ENCODE data around the gene LTA.

GRCh38 chr6:31607317-31607716 lies 35.2 kb downstream of the LTA start:
- TF ChIP-seq CTCF (IDR thresholded peaks at IDR 0.05; ENCODE audit: low read depth, low read length): no peak
- TF ChIP-seq MAX (IDR thresholded peaks at IDR 0.05; ENCODE audit: low read depth, low read length): no peak
- no peak for TF ChIP-seq POLR2A (IDR thresholded peaks at IDR 0.05; ENCODE audit: extremely low read depth, insufficient read length)

All from NB4 (cell line).